ELR (cell line): Measurements from ENCODE around the gene UNC5A.
A peak's percentile ranks its signal among the peaks of the same experiment; 100 is the strongest.

Experiments
- DNase-seq: peaks from one replicate; pipeline ENCODE4 v3.0.0-alpha.2; 2015; ENCODE audit warnings: low read depth

UNC5A gene

DNA sequence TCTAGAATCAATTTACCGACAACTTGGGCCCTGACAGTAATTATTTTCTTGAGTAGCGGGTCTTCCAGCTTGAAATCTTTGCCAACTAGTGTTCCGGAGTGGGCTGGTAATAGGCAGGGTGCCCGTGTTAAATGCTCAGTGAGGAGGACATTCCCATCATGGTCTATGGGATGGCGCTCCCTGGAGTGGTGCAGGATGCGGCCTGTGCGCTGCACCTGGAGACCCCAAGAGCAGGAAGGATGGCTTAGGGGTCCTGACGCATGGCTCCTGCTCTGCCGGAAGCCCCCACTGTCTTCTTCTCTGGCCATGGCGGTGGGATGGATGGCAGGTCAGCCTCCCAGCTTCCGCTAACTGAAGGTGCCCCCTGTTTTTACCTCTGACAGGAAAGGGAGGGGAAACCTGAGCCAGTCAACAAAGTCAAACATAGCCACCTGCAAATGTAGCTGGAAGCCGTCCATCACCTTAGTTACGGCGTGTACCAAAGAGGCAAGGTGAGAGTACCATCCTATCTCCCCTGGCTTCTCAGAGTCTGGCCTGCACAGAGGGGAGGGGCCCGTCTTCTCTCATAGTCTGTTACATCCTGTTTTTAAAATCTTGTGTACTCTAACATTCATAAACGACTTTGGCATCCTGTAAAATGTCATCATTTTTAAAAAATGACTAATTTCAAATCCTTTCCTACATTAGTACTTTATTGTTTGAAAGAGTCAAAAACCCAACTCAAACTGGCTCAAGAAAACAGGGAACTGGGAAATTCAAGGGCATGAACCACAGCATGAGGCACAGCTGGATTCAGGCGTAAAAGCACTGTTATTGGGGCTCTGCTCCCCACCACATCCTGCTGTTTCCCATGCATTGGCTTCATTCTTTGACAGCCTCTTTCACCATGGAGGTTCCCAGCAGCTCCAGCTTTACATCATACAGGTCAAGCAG lies 28.5 kb upstream of the UNC5A start:
- DNase-seq: no peak

DNA sequence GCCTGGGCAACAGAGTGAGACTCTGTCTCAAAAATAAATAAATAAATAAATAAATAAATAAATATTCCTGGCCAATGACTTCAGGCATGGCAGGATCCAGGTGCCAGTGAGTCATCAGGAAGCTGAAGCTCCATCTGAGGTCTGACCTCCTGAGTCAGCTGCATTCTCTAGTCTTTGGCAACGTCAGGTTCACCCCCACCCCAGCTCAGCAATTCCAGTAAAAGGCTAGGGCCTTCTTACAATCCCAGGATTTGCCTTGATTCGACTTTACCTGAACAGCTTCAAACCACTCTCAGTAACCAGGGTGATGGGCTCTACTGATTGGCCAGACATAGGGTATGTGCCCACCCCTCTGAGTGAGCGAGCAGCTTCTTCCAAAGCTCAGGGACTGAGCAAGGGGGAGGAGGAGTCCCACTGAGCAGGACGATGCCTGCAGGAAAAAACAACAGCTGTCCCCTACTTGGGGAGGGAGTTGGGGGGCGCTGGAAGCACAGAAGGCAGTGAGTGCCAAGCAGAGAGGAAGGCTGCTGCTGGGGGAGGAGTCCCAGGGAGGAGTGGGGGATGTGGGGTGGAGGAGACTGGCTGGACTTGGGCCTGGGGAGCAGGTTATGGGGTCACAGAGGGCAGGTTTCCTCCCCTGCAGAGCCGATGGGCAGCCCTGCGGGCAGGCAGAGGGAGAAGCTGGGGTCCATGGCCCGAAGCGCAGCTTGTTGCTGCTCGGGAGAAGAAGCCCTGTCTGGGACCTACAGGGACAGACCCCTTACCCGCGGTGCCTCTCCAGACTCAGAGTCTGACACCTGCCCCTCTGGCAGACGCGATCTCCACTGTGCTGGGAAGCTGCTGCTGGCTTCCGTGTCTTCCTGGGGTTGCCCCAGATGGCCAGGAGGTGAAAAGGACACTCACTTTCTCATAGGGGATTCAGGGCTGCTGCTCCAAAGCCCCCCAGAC lies 25.9 kb upstream of the UNC5A start:
- DNase-seq: peak; percentile 90

DNA sequence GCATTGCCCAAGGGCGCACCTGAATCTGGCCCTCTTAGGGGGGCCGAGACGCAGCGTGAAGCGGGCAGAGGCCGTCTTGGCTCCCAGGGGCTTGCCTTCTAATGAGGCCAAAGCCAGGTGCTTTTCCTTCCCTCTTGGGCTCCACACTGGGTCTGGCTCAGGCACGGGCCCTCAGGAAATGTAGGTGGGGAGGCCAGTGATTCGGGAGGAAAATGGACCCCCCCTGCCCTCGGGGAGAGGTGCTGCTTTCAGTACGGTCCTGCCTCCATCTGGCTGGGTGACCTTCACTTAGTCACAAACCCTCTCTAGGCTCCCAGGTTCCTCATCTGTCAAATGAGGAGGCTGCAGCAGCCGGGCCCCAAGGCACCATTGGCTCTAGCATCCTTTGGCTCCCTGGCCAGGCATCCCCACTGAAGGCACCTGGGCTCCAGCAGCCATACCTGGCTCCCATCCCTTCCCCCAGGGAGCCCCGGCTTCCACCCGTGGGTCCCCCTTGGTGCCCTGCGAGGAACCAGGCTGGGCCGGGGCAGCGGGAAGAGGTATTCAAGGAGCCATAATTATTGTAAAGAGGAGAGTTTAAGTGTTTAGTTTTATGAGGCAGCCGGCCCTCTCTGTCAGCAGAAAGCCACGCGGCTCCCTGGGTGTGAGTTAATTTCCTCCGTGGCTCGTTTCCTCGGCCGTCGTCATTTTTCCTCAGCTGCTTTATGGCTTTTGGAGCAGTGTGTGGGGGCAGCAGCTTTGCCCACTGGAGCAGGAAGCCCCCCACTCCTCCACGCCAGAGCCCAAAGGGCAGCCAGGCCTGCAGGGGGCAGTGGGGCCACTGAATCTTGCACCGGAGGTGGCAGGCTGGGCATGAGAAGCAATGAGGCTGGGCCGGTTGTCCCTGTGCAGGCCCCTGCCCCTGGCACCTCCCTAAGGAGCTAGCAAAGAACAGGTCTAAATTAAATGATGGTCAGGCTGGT lies 24.9 kb upstream of the UNC5A start:
- no peak for DNase-seq

DNA sequence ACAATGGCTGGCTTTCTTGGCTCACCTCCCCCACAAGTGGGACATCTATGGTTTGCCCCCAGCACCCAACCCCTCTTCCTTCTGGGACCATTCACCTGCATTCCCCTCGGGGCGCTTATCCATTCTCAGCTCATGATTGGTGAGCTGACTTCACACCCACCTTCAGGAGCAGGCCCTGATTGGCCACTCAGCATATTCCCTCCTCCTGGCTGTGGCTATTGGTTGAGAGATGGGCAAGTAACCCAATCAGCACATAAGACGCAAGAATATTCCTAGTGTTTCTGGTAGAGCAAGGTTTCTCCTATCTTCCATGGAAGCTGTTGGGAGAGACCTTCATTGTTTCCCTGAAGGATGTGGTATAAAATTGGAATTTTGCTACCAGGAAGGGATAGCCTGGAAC lies 22.7 kb upstream of the UNC5A start:
- no peak for DNase-seq

DNA sequence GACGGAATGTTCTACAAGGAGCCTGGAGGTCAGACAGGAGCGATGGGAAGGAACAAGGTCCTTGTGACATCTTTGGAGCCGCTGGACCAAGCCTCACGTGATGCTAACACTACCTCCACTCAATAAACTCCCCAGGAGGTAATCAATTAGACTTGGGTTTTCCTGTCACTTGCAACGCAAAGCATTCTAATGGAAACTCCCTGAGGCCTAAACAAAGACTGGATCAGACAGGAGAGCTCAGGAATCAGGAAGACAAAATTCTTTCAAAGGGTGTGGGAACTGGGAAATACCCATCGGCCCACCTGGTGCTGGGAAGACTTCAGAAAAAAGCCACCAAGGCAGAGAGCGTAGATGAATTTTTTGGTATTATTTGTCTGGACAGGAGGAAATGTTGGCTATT lies 22.3 kb upstream of the UNC5A start:
- DNase-seq: no peak

DNA sequence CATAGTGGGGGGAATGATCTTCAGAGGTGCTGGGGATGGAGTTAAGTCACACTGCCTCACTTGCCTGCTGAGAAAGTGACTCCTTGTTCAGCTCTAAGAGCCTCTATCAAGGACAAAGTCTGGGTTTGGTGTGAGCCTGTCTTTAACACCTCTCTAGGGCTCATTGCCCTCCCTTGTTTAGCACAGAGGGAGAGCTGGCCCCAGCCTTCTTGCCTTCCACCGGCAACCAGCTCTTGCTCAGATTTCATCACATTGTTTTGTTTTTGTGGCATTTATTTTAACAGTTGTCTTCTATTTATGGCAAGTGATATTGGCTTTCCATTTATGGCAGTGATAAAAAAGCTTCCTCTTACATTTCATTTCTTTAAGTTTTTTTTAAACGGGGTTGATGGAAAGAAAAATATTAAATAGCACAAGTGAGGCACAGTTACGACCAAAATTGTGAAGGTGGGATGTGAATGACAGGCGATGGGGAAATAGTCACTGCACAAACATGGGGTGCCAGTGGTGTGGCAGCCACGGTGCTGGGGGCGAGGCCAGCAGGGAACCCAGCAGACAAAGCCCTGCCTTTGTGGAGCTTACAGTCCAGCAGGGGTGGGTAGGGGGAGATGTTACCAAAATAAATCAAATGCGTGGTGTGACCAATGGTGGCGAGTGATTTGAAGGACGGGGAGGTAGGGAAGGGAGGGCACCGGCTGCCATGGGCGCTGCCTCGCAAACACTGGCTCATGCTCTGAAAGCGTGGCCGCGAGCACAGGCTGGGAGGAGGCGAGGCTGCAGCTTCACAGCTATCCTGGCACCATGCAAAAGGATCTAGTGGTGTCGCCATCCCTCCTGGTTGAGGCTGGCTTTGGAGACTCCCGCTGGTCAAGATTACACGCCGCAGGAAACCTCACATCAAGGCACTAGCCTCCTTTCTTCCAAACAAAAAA lies 21.2 kb upstream of the UNC5A start:
- DNase-seq: no peak

DNA sequence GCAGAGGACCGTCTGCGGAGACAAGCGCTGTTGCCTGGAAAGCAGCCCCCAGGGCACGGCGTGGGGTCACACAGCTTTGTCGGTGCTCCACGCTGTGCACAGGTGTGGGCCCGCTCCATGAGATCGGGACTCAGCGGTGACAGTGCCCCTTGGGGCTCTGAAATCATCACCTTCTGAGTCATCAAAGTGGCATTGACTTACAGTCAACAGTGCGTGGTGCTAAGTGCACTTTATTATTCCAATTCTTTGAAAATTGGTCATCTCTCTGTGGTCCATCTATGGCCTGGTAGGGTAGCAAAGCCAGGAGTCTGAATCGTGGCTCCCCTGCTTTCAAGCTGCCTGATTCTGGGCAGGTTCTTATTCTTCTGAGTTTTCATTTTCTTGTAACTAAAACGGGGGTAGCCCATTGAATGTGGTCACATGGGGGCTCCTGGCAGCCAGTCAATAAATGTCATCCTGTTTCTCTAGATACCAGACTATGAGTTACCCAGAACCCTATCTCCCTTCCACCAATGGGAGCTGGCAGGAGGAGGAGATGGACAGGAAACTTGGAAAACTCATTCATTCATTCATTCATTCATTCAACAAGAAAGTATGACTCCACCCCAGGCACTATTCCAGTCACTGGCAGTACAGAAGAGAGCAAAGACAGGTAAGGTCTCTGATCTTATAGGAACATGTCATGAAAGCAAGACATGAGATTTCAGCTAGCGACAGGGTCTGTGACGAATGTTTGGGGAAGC lies 20.3 kb upstream of the UNC5A start:
- peak; percentile 58 for DNase-seq

DNA sequence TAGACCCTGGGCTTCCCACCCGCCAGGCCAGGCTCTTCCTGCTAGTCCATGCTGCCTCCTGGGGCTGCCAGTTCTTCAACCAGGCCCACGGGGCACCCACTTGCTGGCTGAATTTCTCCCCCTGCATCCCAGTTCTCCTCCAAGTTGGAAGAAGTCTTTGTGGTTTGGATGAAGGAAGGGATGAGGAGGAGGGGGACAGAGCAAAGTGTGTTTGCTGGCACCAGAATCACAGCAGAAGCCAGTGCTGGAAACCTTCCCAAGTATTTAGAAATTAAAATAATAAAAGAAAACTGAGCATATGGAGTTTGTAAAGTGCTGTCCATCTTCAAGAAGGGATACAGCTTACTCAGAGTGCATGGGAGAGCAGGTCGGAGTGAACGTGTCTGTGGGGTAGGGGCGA lies 19.4 kb upstream of the UNC5A start:
- DNase-seq: no peak

DNA sequence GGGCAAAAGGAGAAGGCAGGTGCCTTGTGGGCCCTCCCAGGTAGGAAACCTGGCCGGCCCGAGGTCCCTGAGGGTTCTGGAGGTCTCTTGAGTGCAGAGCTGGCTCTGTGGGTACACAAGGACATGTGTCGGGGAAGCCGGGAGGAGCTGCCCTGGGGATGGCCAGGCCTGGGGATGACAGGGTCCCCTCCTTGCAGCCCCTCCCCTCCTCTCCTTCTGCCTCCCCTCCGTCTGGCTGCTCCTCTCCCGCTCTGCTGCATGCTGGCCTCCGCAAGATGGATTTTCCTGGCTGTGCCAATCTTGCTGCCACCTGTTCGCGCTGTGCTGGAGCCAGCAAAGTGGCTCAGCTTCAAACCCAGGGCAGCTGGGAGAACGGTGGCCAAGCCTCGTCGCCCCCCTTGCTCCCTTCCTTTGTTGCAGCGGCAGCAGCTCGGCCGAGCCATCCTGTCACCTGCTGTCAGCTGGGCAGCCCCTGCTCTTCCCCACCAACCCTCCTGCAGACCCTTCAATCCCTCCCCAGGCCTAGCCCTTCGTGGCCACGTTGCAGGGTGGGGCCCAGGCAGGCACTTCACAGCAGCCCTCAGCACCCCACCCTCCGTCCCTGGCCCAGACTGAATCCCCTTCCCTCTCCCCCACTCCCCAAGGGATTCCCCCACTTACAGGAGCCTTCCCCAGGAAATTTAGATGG lies 17.6 kb upstream of the UNC5A start:
- no peak for DNase-seq

DNA sequence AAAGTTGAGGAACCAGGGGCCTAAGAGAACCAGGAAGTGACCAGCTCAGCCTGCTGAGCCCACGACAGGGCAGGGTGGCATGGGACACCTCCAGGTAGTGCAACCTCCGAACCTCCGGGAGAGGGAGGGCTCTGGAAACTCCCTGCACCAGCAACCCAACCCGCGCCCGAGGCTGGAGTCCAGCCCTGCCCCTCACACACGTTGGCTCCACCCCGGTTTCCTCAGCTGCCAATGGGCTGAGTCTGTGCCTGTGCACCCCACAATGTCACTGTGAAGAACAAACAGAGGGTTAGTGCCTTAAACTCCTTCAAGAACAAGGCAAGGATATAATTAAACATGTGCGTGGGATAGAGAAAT lies 17.0 kb upstream of the UNC5A start:
- DNase-seq: no peak

DNA sequence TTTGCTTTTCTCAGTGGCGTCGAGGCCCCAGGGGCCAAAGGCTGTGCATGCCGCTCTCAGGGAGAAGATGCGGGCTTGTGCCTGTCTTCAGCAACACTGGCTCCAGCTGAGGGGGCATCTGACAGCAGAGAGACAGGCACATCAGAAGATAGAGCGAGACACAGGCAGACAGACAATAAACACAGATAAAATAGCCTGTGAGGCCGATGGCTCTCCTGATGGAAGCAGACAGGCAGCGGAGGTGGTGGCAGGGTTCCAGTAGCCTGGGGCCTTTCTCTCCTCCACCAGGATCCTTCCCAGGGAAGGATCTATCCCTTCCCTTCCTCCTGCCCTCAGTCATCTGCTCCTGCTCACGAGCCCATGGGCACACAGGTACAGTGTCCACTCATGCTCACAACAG lies 16.6 kb upstream of the UNC5A start:
- no peak for DNase-seq

DNA sequence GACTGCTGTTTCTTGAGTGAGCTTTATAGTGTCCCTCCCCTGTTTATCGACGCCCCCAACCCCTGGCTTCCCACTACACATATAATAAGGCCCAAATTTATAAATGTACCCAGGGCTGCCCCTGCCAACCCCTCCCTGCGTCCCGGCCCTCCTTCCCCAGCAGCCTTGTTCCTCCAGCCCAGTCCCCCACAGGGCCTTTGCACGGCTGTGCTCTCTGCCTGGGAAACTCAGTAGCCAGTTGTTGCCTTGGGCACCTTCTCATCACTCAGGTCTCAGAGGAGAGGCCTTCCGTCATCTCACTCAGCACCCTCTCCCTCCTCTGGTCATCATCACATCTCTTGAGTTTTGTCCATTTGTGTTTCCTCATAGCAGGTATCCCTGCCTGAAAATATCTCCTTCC lies 15.8 kb upstream of the UNC5A start:
- DNase-seq: no peak

DNA sequence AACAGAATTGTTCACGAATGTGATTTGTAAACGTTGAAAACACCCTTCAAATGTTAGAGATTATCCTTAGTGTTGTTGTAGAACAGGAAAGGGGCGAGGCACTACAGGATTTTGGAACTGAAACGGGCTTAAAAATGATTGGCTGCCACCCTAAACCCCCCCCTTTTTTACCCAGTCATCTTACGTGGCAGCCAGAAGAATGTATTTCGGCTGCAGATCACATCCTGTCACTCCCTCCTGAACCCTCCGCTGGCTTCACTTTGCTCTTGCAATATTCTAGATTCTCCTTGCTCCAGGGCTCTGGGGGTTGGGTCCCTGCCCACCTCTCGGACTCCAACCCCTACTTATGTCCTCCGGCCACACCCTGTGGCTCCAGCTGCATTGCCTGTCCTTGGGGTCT lies 13.9 kb upstream of the UNC5A start:
- no peak for DNase-seq

DNA sequence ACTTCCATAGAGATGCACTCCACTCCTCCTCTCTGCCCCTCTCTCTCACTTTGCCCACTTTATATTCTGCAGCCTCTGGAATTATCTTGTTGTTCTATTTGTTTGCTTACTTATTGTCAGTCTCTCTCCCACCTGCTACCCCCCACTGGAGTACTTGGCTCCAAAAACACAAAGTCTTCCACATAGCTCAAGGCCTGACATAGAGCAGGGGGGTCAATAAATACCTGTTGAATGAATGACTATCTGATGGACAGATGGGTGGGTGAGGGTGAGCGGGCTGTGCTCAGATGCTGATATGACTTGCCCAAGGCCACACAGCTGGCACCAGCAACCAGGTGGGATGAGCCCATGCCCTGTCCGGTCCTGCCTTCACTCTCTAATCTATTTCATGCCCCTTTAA lies 13.4 kb upstream of the UNC5A start:
- DNase-seq: no peak

DNA sequence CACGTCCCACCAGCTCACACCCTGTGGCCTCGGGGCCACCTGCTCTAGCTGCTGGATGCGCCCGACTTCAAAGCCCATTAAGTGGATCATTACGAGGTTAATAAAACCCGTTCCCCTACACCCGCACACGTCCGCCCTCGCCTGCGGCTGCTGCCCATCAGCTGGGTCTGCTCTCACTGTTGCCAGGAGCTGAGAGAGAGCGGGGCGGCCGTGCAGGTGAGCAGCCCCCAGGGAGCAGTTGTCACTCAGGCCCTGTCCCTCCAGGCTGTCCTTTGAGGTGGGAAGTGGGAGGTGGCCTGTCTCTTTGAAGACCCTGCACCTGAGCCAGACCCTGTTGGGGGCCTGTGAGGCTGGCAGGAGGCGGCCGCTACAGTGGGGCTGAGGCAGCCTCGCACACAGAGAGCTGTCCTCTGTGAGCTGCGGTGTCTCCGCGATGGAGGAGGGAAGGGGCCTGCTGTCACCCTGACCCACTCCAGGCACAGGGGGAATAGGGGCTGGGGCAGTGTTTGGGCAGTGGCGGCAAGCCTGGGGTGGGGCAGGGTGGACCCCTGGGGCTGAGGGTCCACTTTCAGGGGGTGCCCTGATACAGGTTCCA lies 12.8 kb upstream of the UNC5A start:
- DNase-seq: no peak

DNA sequence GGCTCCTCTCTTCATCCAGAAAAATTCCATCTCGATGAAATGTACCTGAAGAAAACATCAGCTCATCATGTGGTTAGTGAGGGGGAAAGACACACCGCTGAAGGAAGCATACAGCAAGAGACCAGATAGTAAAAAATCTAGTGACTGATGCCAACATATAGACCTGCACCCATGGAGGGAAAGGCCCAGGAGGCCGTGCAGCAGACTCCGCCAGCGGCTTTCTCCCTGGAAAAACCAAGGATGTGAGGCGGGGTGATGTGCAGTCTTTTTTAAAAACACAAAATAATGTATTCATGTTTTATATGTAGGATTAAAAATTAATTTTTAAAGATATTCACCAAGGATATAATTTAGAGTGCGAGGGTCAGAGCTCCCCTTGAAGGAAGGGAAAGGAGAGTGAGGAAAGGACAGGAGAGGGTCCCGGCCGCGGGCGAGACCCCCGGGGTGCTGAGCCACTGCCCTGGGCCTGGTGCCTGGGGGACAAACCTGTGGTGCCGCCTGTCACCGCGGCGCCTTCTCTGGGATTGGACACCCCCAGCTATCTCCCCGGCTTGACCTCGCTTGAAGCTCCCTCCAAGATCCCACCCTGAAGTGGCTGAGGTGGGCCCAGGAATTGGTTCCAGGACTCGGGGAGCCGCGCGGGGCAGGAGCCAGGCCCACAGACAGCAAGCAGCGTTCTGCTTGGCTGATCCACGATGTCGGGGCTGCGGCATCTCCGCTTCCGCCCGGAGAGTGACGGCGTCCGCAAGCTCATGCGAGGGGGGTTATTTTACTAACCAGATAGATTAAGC lies 12.1 kb upstream of the UNC5A start:
- DNase-seq: no peak

DNA sequence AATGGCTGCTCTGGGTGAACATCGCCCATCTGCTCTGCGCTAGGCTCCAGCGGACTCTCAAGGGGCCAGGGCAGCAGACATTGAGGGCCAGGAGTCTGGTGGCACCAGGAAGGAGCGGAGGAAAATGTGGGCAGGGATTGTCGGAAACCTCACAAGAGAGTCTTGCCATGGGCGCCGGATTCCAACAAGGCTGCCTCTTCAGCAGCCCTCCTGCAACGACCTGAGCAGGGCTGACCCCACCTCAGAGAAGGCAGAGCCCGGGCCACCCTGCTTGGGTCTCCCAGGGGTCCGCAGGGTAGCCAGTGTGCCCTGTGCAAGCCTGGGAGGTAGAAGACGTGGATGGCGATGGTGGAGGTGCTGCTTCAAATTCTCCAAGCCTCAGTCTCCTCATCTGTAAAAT lies 11.4 kb upstream of the UNC5A start:
- DNase-seq: no peak

DNA sequence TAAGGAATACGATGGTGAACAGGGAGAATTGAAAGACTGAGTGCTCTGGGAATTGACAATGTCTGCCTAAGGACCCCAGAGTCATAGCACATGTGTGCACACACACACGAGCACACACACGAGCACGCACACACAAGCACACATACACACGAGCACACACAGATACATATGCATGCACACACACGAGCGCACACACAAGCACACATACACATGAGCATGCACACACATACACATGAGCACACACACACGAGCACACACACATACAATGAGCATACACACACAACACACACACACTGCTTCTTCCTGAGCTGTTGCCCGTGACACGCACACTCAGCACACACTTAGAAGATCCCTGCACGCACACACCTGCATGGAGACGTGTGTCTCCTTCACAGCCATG lies 10.9 kb upstream of the UNC5A start:
- DNase-seq: no peak
